ENCODE measurements around the gene PITPNB.

Gene PITPNB

GRCh38 chr22:27873472-27873871, 45.6 kb downstream of the PITPNB start:
- H3K27ac ChIP-seq: no peak overlapping the region
- no peak for TF ChIP-seq ZFX (IDR thresholded peaks at IDR 0.05)
- TF ChIP-seq, protein P1, sequence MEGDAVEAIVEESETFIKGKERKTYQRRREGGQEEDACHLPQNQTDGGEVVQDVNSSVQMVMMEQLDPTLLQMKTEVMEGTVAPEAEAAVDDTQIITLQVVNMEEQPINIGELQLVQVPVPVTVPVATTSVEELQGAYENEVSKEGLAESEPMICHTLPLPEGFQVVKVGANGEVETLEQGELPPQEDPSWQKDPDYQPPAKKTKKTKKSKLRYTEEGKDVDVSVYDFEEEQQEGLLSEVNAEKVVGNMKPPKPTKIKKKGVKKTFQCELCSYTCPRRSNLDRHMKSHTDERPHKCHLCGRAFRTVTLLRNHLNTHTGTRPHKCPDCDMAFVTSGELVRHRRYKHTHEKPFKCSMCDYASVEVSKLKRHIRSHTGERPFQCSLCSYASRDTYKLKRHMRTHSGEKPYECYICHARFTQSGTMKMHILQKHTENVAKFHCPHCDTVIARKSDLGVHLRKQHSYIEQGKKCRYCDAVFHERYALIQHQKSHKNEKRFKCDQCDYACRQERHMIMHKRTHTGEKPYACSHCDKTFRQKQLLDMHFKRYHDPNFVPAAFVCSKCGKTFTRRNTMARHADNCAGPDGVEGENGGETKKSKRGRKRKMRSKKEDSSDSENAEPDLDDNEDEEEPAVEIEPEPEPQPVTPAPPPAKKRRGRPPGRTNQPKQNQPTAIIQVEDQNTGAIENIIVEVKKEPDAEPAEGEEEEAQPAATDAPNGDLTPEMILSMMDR (conservative IDR thresholded peaks at IDR 0.05): no peak

GRCh38 chr22:27872488-27872887, 46.6 kb downstream of the PITPNB start:
- TF ChIP-seq, protein P1 (conservative IDR thresholded peaks at IDR 0.05): no peak
- no peak for TF ChIP-seq ZFX (IDR thresholded peaks at IDR 0.05)
- no peak overlapping the region for H3K27ac ChIP-seq

- no peak overlapping the region for H3K27ac ChIP-seq
- TF ChIP-seq, protein P1 (conservative IDR thresholded peaks at IDR 0.05): no peak
- TF ChIP-seq ZFX (IDR thresholded peaks at IDR 0.05): no peak
These were observed 47.6 kb downstream of the PITPNB start for GRCh38 chr22:27871306-27872014.

- no peak overlapping the region for H3K27ac ChIP-seq
- TF ChIP-seq, protein P1 (conservative IDR thresholded peaks at IDR 0.05): no peak
- no peak for TF ChIP-seq ZFX (IDR thresholded peaks at IDR 0.05)
These were observed 48.5 kb downstream of the PITPNB start for GRCh38 chr22:27870234-27871191.

DNA sequence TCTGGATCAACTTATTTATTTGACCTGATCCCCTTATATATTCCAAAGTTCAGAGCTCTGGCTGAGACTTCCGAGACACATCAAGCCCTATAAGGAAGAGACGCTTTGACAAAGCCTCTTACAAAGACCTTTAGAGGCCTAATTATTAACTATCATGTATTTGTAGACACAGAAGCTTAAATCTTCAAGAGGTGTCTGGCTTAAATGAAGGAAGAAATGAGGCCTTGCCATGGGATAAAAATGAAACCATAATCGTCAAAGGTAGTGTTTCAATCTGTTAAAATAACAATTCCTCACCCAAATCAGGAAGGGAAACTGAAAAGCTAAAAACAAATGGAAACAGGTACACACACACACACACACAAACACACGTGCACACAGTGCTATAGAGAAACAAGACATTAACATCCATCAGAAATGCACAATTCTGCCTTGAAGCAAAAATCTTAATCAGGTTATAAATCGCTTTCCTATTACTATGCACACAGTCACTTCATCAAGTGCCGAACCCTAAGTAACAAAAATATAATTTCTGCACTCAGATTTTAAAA, 50.2 kb downstream of the PITPNB start:
- TF ChIP-seq, protein P1 (conservative IDR thresholded peaks at IDR 0.05): no peak
- no peak for TF ChIP-seq ZFX (IDR thresholded peaks at IDR 0.05)
- no peak overlapping the region for H3K27ac ChIP-seq

GRCh38 chr22:27867953-27868731, 50.9 kb downstream of the PITPNB start:
- TF ChIP-seq ZFX (IDR thresholded peaks at IDR 0.05): no peak
- TF ChIP-seq, protein P1 (conservative IDR thresholded peaks at IDR 0.05): no peak
- no peak overlapping the region for H3K27ac ChIP-seq
